ENCODE results near the gene PLD4.

The PLD4 gene

GRCh38 chr14:104928391-104929133 lies 3.9 kb downstream of the PLD4 start:
- DNase-seq (ENCODE audit: low spot score): no peak

- no peak for DNase-seq (ENCODE audit: low spot score)
Measured at GRCh38 chr14:104929268-104930230, 4.9 kb downstream of the PLD4 start.

- DNase-seq (ENCODE audit: low spot score): no peak
Measured at GRCh38 chr14:104930526-104931303, 6.0 kb downstream of the PLD4 start.

GRCh38 chr14:104931304-104931770 lies 6.7 kb downstream of the PLD4 start:
- DNase-seq (ENCODE audit: low spot score): no peak

GRCh38 chr14:104931771-104932675 lies 7.3 kb downstream of the PLD4 start:
- DNase-seq (ENCODE audit: low spot score): no peak

- peak; percentile 81 for DNase-seq (ENCODE audit: low spot score)
Measured at GRCh38 chr14:104932676-104933631, 8.3 kb downstream of the PLD4 start.

GRCh38 chr14:104933746-104934733 lies 9.4 kb downstream of the PLD4 start:
- DNase-seq (ENCODE audit: low spot score): no peak

GRCh38 chr14:104935026-104935650 lies 10.5 kb downstream of the PLD4 start:
- no peak for DNase-seq (ENCODE audit: low spot score)

- no peak for DNase-seq (ENCODE audit: low spot score)
Measured at GRCh38 chr14:104935955-104936354, 11.3 kb downstream of the PLD4 start.

- no peak for DNase-seq (ENCODE audit: low spot score)
Measured at GRCh38 chr14:104936361-104937155, 11.9 kb downstream of the PLD4 start.

GRCh38 chr14:104937161-104937560 lies 12.5 kb downstream of the PLD4 start:
- DNase-seq (ENCODE audit: low spot score): no peak

GRCh38 chr14:104937694-104938365 lies 13.2 kb downstream of the PLD4 start:
- no peak for DNase-seq (ENCODE audit: low spot score)

- no peak for DNase-seq (ENCODE audit: low spot score)
Measured at GRCh38 chr14:104938436-104938835, 13.8 kb downstream of the PLD4 start.

- DNase-seq (ENCODE audit: low spot score): no peak
Measured at GRCh38 chr14:104938960-104939359, 14.3 kb downstream of the PLD4 start.

GRCh38 chr14:104939666-104940410 lies 15.2 kb downstream of the PLD4 start:
- DNase-seq (ENCODE audit: low spot score): no peak

- DNase-seq (ENCODE audit: low spot score): no peak
Measured at GRCh38 chr14:104940526-104941150, 16.0 kb downstream of the PLD4 start.
